ENCODE measurements around the gene PODNL1.

DNA sequence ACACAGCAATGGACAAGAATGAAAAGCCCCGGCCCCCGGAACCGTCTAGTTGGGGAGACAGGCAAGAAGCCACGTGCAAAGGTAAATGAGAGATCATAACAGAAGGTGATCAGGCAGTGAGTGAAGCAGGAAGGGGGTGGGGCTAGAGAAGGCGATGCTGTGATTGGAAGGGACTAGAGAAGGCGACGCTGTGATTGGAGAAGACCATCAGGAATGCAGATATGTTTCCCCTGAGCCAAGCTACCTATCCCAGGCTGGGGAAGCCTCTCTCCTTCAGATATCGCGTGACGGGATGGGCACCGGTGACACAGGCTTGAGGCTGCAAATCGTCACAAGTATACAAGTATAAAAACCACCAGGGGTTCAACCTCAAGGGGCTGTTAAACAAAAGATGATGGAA lies 35.9 kb upstream of the PODNL1 start:
- TF ChIP-seq, protein P1, sequence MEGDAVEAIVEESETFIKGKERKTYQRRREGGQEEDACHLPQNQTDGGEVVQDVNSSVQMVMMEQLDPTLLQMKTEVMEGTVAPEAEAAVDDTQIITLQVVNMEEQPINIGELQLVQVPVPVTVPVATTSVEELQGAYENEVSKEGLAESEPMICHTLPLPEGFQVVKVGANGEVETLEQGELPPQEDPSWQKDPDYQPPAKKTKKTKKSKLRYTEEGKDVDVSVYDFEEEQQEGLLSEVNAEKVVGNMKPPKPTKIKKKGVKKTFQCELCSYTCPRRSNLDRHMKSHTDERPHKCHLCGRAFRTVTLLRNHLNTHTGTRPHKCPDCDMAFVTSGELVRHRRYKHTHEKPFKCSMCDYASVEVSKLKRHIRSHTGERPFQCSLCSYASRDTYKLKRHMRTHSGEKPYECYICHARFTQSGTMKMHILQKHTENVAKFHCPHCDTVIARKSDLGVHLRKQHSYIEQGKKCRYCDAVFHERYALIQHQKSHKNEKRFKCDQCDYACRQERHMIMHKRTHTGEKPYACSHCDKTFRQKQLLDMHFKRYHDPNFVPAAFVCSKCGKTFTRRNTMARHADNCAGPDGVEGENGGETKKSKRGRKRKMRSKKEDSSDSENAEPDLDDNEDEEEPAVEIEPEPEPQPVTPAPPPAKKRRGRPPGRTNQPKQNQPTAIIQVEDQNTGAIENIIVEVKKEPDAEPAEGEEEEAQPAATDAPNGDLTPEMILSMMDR (optimal IDR thresholded peaks at IDR 0.05 in 1 of 3, IDR thresholded peaks at IDR 0.05 in 1 of 3, conservative IDR thresholded peaks at IDR 0.05 in 1 of 3; ENCODE audit: extremely low read depth in 1 of 3, insufficient read depth in 2 of 3, low read length in 3 of 3): no peak
- TF ChIP-seq EZH2 (IDR thresholded peaks at IDR 0.05; ENCODE audit: low read length): no peak

Measured in keratinocyte (primary cell).